Fibroblast of the aortic adventitia (primary cell): ENCODE data around the gene DRC7. TPM values are rescaled to one million over a fixed set of nuclear protein-coding genes. Genes with fewer than 3 reads are reported as not detected.

ENCODE experiments used
- DNase-seq: peaks from one replicate; pipeline ENCODE4 v3.0.0-alpha.2; 2010; ENCODE audit warnings: low read depth
- H3K4me3 ChIP-seq: 2 replicates; pipeline ENCODE4 v1.5.1; 2011; ENCODE audit warnings: low read depth, mild to moderate bottlenecking, control low read depth, low read length, moderate library complexity
- CTCF ChIP-seq: IDR thresholded peaks from 2 replicates; pipeline ENCODE4 v1.5.1; 2011; ENCODE audit warnings: mild to moderate bottlenecking, low read length, control low read depth, inconsistent platforms; ENCODE audit not compliant: insufficient read depth
- total RNA-seq: library from RNA; depleted of rRNA; stranded (reverse); fragments of >200 nt; gene quantifications from 2 replicates; pipeline ENCODE4 v1.2.3, GENCODE V29; 2012; ENCODE audit warnings: low replicate concordance

Gene DRC7
- total RNA-seq, 1 donor, result 0.09 TPM

GRCh38 chr16:57720142-57720575, 25.6 kb downstream of the DRC7 start:
- peak; percentile 56 for DNase-seq
- H3K4me3 ChIP-seq, result no peak overlapping the region
- TF ChIP-seq CTCF, result peak; percentile 67

GRCh38 chr16:57721356-57722209, 27.0 kb downstream of the DRC7 start:
- TF ChIP-seq CTCF, result no peak
- no peak for DNase-seq
- no peak overlapping the region for H3K4me3 ChIP-seq

GRCh38 chr16:57722210-57722499, 27.5 kb downstream of the DRC7 start:
- DNase-seq, result no peak
- no peak for TF ChIP-seq CTCF
- no peak overlapping the region for H3K4me3 ChIP-seq

- no peak for DNase-seq
- no peak overlapping the region for H3K4me3 ChIP-seq
- TF ChIP-seq CTCF, result no peak
Observed at GRCh38 chr16:57722651-57723050, 28.0 kb downstream of the DRC7 start.

- no peak for TF ChIP-seq CTCF
- no peak overlapping the region for H3K4me3 ChIP-seq
- DNase-seq, result no peak
Observed at GRCh38 chr16:57723170-57723569, 28.6 kb downstream of the DRC7 start.

GRCh38 chr16:57724531-57724930, 29.9 kb downstream of the DRC7 start:
- TF ChIP-seq CTCF, result no peak
- H3K4me3 ChIP-seq, result no peak overlapping the region
- DNase-seq, result no peak

- H3K4me3 ChIP-seq, result no peak overlapping the region
- no peak for DNase-seq
- no peak for TF ChIP-seq CTCF
Observed at GRCh38 chr16:57725151-57725550, 30.5 kb downstream of the DRC7 start.
